SH-SY5Y (cell line): ENCODE data around the gene KCMF1.

ENCODE experiments used
- GATA2 ChIP-seq: IDR thresholded peaks from 2 replicates; pipeline ENCODE4 v1.6.1; 2011; ENCODE audit warnings: mild to moderate bottlenecking, low read depth, low read length
- GATA3 ChIP-seq: IDR thresholded peaks from 2 replicates; pipeline ENCODE4 v1.6.1; 2011; ENCODE audit warnings: low read depth, mild to moderate bottlenecking, low read length, moderate library complexity

Gene KCMF1

DNA sequence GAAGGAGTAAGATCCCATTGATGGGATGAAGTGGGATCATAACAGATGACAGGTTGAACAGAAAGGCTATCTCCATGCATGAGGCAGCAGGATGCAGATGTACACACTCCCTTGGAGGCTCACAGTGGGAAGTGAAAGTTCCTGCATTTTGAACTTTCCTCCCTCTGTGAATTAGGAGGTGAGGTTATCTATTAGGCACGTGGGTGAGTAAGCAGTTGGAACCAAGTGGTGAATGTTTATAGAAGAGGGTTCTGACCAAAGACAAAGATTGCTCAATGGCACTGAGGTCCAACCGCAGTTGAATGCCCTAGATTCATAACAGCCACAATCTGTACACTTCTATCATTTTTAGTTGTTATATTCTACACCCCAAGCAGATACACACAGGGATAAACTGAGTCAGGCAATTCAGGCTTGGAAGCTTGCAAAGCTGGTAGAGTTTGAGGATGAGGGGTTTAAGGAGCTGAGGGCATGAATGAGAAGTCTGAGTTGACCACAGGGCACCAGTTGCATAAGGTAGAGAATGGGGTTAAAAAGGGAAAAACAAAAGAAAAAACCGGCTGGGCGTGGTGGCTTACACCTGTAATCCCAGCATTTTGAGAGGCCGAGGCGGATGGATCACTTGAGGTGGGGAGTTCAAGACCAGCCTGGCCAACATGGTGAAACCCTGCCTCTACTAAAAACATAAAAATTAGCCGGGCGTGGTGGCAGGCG, 7.1 kb upstream of the KCMF1 start:
- TF ChIP-seq GATA2 = no peak
- TF ChIP-seq GATA3 = no peak

DNA sequence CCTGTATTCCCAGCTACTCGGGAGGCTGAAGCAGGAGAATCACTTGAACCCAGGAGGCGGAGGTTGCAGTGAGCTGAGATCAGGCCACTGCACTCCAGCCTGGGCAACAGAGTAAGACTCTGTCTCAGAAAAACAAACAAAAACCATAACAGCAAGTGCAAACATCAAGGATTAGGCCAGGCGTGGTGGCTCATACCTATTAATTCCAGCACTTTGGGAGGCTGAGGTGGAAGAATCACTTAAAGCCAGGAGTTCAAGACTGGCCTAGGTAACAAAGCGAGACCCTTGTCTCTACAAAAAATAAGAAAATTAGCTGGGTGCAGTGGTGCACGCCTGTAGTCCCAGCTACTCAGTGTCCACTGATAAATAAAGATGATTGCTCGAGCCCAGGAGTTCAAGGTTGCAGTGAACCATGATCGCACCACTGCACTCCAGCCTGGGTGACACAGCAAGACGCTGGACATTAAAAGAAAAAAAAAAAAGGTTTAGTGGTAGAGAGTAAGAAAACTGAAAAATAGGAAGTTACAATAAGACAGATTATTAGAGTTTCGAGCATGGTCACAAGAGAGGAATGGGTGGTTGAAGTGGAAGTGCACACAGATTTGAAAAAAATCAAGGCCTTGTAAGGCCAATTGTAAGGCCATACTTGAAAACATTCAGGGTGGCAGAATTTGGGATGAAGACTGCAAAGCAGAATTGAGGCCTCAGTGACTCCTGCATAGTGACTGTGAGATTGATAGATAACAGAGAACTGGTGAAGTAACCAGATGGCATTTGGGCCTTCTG, 6.4 kb upstream of the KCMF1 start:
- TF ChIP-seq GATA3 (no peak), GATA2 (no peak)

DNA sequence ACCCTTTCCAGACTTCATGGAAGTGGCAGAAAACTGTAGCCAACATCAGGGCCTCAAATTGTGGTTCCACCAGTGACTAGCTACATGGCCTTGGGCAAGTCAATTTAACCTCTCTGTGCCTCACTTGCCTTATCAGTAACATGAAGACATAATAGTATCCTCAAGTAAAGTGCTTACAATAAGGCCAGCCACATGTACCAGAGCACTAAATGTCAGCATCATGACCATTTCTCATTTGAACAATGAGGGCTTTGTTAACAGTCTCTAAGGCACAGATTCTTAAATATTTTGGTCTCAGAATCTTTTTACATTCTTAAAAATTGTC, 5.8 kb upstream of the KCMF1 start:
- TF ChIP-seq GATA3 (no peak), GATA2 (no peak)

DNA sequence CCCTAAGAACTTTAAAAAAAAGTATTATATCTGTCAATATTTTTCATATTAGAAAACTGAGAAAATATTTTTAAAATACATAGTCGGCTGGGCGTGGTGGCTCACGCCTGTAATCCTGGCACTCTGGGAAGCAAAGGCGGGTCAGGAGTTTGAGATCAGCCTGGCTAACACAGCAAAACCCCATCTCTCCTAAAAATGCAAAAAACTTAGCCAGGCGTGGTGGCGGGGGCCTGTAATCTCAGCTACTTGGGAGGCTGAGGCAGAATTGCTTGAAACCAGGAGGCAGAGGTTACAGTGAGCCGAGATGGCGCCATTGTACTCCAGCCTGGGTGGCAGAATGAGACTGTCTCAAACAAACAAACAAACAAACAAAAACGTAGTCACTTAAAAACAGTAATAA, 5.1 kb upstream of the KCMF1 start:
- TF ChIP-seq GATA2 (no peak), GATA3 (no peak)

DNA sequence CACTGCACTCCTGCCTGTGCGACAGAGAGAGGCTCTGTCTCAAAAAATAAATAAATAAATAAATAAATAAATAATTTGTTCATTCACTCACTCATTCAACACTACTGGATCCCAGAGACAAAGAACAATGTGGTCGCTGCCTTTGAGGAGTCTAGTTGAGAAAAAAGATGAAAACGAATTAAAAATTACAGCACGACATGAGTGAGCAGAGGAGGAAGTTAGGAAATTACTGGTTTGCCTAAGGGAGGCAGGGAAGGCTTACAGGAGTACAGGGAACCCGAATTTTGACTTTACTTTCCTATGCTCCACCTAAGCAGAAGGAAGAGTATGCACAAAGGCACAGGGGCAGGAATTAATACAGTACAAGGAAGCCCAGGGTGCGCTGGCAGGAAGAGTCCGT, 4.2 kb upstream of the KCMF1 start:
- TF ChIP-seq GATA2 (no peak), GATA3 (no peak)

DNA sequence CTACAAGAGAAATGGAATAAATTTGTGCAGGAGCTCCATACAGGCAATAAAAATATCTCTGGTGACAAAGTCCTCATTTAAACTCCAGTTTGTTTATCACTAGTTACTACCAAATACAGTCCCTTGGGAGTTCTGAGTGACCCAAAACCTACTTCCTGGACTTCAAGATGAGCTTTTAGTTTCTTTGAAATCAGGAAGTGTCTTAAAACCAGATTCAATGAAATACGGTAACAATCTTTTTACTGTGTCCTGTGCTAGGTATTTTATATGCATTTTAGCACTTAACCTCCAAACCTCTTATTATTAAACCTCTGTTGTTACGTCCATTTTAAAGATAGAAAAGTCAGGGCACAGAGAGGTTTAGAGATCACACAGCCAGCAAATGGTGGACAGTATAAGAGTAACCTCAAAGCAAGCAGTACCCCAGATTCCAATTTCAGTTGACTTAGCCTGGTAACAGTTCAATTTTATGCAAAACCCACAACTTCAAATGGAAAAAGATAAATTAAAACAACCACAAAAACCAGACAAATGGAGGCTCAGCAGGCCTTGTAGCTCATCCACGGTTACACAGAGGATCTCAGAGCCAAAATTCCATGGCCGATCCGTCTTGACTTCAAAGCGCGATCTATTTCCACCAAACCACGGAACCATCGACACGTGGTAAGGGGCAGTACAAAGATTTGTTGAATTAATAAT, 1.3 kb upstream of the KCMF1 start:
- TF ChIP-seq GATA2 = no peak
- no peak for TF ChIP-seq GATA3

DNA sequence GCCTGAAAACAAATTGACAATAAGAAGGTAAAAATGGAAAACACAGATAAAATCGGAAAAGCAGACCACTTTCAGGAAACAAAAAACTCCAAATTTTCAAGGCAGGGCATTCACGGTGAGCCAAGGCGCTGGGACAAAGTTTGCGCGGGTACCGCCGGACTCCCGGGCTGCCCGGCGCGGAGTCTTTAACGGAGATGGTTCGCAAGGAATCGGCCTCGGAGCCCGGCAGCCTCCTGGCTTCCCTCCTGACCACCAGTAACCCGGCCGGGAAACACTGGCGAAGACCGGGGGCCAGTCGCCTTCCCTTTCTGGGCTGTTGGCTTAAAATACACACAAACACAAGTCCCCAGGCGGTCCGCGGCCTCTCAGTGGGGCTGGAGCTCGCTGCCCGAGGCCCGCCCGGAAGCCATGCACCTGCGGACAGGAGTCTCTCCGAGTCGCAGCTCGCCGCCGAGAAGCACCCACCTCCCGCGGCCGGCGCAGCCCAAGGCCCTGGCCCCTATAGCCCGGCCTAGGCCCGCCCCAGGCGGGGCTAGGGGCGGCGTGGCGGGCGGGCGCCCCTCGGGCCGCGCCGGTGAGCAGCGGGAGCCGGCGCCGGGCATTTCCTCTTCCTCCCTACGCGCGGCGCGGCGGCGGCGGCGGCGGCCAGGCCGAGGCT, 622 bp upstream of the KCMF1 start:
- TF ChIP-seq GATA3 = no peak
- TF ChIP-seq GATA2 = no peak

DNA sequence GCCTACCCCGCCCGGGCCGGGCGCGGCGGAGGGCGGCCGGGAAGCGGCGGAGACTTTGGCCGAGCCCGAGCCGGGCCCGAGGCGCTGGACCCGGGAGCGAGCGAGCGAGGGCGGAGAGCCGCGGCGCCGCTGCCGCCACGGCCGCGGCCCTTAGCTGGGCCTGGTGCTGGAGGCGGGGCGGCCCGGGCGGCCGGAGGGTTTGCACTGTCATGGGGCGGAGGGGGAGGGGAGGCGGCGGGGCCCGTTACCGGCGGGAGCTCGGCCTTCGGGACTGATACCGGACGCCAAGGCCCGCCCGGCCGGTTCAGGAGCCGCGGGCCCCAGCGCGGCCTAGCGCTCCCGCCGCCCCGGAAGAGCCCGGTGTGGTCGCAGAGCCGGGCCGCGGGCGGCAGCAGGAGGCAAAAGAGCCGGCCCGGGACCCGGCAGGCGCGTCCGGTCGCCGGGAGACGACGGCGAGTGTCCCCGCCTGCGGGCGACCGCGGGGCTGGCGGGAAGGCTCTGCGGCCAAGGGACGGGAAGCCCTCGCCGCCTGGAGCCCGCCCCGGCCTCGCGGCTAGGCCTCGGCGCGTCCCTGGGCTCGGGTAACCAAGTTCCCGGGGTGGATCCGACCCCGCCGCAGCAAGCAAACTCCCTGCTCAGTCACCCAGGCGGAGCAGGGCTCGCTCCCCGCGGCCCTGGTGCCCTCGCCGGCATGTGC, 697 bp downstream of the KCMF1 start:
- TF ChIP-seq GATA2 (no peak), GATA3 (no peak)

DNA sequence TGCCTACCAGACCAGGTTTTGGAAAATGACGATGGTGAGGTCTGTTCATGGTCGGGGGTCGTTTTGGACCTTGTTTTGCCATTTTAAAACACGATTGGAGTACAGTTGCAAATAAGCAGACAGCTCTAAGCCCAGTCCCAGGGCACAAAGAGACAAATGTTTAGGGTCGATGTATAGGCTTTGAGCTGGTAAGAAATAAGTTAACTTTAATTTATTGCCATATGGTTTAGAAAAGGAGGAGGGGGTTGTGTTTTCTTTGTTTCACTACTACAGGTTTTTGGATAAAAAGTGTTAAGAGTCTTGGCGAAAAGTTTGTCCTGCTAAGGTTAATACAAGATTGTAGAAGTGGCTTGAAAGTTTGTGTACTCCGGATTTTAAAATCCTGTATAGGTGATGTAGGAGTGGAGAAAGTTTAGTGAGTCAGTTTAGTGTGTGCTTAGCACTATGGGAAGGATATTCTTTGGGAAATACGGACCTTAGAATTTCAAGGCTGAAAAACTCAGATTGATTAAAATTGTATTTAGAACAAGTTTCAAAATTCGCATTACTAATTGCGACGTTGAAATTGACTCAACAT, 1.3 kb downstream of the KCMF1 start:
- TF ChIP-seq GATA3 = no peak
- TF ChIP-seq GATA2 = no peak

DNA sequence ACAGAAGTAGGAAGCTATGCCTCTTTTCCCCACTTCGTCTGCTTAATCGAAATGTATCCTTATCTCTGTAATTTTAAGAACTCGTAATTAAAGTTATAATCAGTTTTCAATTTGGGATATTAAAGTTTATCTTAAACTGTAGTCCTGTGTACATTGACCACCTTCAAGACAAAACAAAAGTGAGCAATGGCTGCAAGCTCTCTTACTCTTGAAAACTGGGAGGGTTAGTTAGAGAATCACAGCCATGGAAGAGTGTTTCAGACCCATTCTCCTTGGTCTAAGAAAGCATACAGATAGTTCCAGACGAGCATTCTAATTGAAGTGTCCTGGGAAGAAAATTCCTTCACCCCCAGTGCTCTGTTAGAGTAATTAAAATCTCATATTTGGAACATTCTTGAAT, 2.0 kb downstream of the KCMF1 start:
- TF ChIP-seq GATA3 (no peak), GATA2 (no peak)

DNA sequence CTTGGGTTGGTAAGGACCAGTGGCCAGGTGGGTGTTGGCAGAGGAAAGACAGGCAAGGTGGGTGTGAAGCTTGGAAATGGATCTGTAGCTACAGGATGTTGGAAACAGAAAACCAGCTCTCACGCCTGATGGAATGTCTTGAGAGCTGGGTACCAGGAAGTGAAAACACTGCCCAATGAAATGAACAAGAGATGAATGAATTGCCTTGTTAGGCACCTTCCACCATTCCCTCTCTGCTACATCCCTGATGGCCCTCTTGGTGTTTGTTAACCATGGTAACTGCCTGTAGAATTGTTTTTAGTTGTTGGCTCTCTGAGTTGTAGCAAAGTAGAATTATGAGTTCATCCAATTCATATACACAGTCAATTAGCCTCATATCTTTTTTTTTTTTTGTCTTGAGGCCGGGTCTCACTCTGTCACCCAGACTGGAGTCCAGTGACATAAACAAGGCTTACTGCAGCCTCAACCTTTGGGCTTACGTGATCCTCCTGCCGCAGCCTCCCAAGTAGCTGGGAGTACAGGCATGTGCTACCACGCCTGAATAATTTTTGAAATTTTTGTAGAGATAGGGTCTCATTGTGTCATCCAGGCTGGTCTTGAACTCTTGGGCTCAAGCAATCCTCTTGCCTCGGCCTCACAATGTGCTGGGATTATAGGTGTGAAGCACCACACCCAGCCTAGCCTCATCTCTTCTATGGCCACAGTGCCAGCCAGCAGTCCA, 9.5 kb downstream of the KCMF1 start:
- TF ChIP-seq GATA2 (no peak), GATA3 (no peak)

DNA sequence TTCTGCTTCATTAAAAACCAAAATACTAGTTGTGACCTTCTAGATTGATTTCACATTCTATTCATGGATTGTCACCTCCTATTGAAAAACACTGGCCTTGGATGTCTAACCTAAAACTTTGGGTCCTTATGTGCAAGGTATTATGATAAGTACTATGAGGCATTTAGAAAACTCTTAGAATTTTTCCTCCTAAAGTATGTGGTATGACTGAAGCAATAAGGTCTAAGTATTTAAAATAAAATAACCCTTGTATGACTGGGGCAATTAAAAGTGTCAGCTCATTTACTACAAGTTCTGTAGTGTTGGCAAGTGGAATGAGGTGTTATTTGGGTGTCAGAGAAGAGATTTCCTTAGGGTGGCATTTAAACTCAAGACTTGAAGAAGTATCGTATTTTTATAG, 15.1 kb downstream of the KCMF1 start:
- TF ChIP-seq GATA2 (no peak), GATA3 (no peak)

DNA sequence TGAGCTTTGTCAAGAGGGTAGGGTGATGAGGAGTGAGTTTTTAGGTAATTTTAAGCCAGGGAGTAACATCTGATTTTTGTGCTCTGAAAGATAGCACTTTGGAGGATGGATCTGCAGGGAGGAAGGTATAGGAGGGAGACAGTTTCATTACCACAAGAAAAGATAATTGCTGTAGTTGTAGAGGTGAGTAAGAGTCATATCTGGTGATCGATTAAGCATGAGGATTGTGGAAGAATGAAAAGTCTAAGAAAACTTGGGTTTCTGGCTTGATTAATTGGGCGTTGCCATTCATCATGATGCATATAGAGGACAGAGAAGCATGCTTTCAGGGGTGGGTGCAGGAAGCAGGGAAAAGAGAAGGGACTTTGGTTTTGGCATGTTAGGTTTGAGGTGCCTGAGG, 18.5 kb downstream of the KCMF1 start:
- TF ChIP-seq GATA3 (no peak), GATA2 (no peak)

DNA sequence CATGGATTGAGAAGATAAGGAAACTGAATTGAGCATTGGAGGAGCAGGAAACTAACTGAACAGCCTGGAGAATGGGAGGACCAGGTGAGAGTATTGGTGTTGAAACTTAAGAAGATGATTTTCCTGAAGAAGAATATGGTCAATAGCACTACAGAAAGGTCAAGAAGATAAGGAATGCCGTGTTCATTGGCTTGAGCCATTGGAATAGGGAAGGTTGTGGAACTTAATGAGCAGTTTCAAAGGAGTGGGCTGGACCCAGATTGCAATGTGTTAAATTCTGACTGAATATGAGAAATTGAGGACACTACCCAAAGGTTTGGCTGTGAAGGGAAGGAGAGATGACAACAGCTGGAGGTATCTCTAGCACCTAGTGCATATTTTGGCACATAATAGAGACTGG, 19.0 kb downstream of the KCMF1 start:
- TF ChIP-seq GATA3 = no peak
- TF ChIP-seq GATA2 = no peak
